CD4-positive, CD25-positive, alpha-beta regulatory T cell (primary cell): ENCODE results near the gene BBIP1. TPM values are rescaled to one million over a fixed set of nuclear protein-coding genes. Genes with fewer than 3 reads are reported as not detected.
"Not testable (repeated sequence)": the region's sequence is repeated elsewhere in the genome, so short reads cannot be mapped to it uniquely, and the experiment has no call there.

Experiments
- ATAC-seq, 2 donors: fragments of 150-1000 bp; cut with Tn5 transposase; one replicate each; pipeline ENCODE4 v1.10.0; 2021; ENCODE audit warnings: low read depth in 2 of 2, moderate number of reproducible peaks in 2 of 2, moderate library complexity in 1 of 2
- DNase-seq, 3 donors: peaks; one replicate each; pipeline versions ENCODE4 v3.0.0 to v3.0.0-alpha.2; 2012 to 2022; ENCODE audit warnings: mixed read lengths in 1 of 3
- H3K27ac ChIP-seq: one replicate; pipeline ENCODE4 v1.7.0; 2013; ENCODE audit warnings: mild to moderate bottlenecking, low read length; ENCODE audit not compliant: insufficient read depth, poor library complexity, severe bottlenecking
- H3K27me3 ChIP-seq: one replicate; pipeline ENCODE4 v1.7.0; 2013; ENCODE audit warnings: low read length; ENCODE audit not compliant: control insufficient read depth, insufficient read depth
- H3K36me3 ChIP-seq: one replicate; pipeline ENCODE4 v1.7.0; 2013; ENCODE audit warnings: mild to moderate bottlenecking, low read length, moderate library complexity; ENCODE audit not compliant: control insufficient read depth, insufficient read depth
- H3K4me1 ChIP-seq: 2 replicates; pipeline ENCODE4 v1.7.0; 2013; ENCODE audit warnings: mild to moderate bottlenecking, low read length; ENCODE audit not compliant: insufficient read depth, control insufficient read depth, poor library complexity, severe bottlenecking
- H3K4me3 ChIP-seq: one replicate; pipeline ENCODE4 v1.7.0; 2013; ENCODE audit warnings: low read depth, mild to moderate bottlenecking, low read length, moderate library complexity
- H3K9me3 ChIP-seq, 2 experiments: 1 replicate in 1 of 2; 2 replicates in 1 of 2; pipeline ENCODE4 v1.7.0; 2013; ENCODE audit warnings: low read length in 2 of 2, mild to moderate bottlenecking in 1 of 2, moderate library complexity in 1 of 2; ENCODE audit not compliant: control insufficient read depth in 2 of 2
- H3K27ac Mint-ChIP-seq, 3 donors: one replicate each; pipeline ENCODE4 v1.8.0; 2020 to 2022; ENCODE audit warnings: mild to moderate bottlenecking in 3 of 3, mixed read lengths in 3 of 3, moderate library complexity in 2 of 3
- H3K27me3 Mint-ChIP-seq: one replicate; pipeline ENCODE4 v1.8.0; 2022; ENCODE audit warnings: mild to moderate bottlenecking, mixed read lengths
- H3K36me3 Mint-ChIP-seq: one replicate; pipeline ENCODE4 v1.8.0; 2020; ENCODE audit warnings: mixed read lengths
- H3K4me1 Mint-ChIP-seq, 4 donors: one replicate each; pipeline ENCODE4 v1.8.0; 2020 to 2022; ENCODE audit warnings: mixed read lengths in 4 of 4, mild to moderate bottlenecking in 1 of 4
- H3K4me3 Mint-ChIP-seq, 4 donors: one replicate each; pipeline ENCODE4 v1.8.0; 2020 to 2022; ENCODE audit warnings: mild to moderate bottlenecking in 4 of 4, mixed read lengths in 4 of 4, moderate library complexity in 3 of 4
- H3K9me3 Mint-ChIP-seq, 7 donors: one replicate each; pipeline ENCODE4 v1.8.0; 2020 to 2022; ENCODE audit warnings: mixed read lengths in 7 of 7, mild to moderate bottlenecking in 3 of 7, moderate library complexity in 2 of 7
- polyA plus RNA-seq, 4 donors: library from polyadenylated mRNA; unstranded; fragments of 300-500 nt; fragmentation: Illumina TruSeq; gene quantifications; one replicate each; pipeline ENCODE4 v1.2.3, GENCODE V29; 2021
- total RNA-seq: library from RNA; stranded (reverse); gene quantifications from one replicate; pipeline ENCODE4 v1.2.3, GENCODE V29; 2022

Gene BBIP1
- total and polyA plus RNA-seq, 5 donors from 2014 or later = 34.1 to 42.3 (median 39.3) TPM

- H3K36me3 ChIP-seq = no peaks in the 10 kb centered on the region
- DNase-seq (peak; percentile 4 to 47 (median 22)), ATAC-seq (no peak)
- Mint-ChIP-seq H3K27me3 (no peaks in the 10 kb centered on the region), H3K4me3 (peak overlapping the region; percentile 94 to 99 (median 96)), H3K36me3 (peaks cover 8% of the 10 kb centered on the region), H3K9me3 (no peaks in the 10 kb centered on the region), H3K27ac (peak overlapping the region; percentile 77 to 91 (median 90)), H3K4me1 (peaks cover 20 to 64% (median 42%) of the 10 kb centered on the region in 4 donors)
- H3K4me1 ChIP-seq = peaks cover 30% of the 10 kb centered on the region
- H3K27me3 ChIP-seq = no peaks in the 10 kb centered on the region
- H3K9me3 ChIP-seq = no peaks in the 10 kb centered on the region
- H3K27ac ChIP-seq = peak overlapping the region; percentile 99
- H3K4me3 ChIP-seq = peak overlapping the region; percentile 91
These were observed 1.2 kb upstream of the BBIP1 start for GRCh38 chr10:110919971-110920881.

DNA sequence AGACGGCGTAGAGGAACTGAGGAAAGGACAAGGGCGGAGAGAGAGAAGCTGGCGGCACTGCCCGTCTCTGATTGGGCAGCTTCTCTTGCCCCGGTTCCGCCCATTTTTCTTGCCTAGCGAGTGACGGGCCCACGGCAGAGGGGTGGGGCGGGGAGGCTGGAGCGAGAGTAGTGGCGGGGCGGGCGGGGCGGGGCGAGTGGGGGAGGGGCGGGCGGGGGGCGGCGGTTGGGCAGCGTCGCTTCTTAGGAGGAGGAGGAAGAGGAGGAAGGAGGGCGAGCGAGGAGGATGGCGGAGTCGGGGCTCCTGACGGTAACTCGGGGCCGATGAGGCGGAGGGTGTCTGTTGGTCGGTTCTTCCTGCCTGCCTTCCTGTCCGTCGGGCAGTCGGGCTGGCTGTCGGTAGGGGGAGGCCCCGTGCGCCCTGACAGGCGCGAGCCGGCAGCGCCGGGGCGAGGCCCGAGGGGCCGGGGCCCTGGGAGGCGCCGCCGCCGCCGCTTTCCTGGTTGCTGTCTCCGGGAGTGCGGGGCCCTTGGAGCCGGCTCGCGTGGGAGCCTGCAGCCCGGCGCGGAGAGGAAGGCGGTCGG is 460 bp upstream of the BBIP1 start, which contains the start of gene SHOC2:
Gene SHOC2 (plus strand): TSS at position 256 of the 583 bp plus-strand sequence. CDS start 44,755 bp downstream, outside the sequence.
- Histone ChIP-seq H3K36me3 (peaks cover 6% of the 10 kb centered on the region), H3K4me3 (peak within 1 kb of the TSS; percentile 99), H3K27ac (peak within 1 kb of the TSS; percentile 99), H3K4me1 (peaks cover 30% of the 10 kb centered on the region), H3K9me3 (no peaks in the 10 kb centered on the region), H3K27me3 (no peaks in the 10 kb centered on the region)
- H3K4me3 Mint-ChIP-seq = peak within 1 kb of the TSS; percentile 98 to 100 (median 100)
- DNase-seq (peak; percentile 98 to 100 (median 99)), ATAC-seq (peak; percentile 45 to 97)
- H3K9me3 Mint-ChIP-seq = no peaks in the 10 kb centered on the region
- H3K4me1 Mint-ChIP-seq = peaks cover 20 to 68% (median 41%) of the 10 kb centered on the region in 4 donors
- peaks cover 8% of the 10 kb centered on the region for H3K36me3 Mint-ChIP-seq
- peak within 1 kb of the TSS; percentile 98 to 100 (median 100) for H3K27ac Mint-ChIP-seq
- no peaks in the 10 kb centered on the region for H3K27me3 Mint-ChIP-seq

GRCh38 chr10:110918269-110918642 is 724 bp downstream of the BBIP1 start:
- Mint-ChIP-seq H3K4me1 (peaks cover 10 to 62% (median 33%) of the 10 kb centered on the region in 4 donors), H3K9me3 (no peaks in the 10 kb centered on the region), H3K4me3 (peak overlapping the region; percentile 96 to 100 (median 99)), H3K27me3 (no peaks in the 10 kb centered on the region), H3K27ac (peak overlapping the region; percentile 98 to 100 (median 100)), H3K36me3 (peaks cover 8% of the 10 kb centered on the region)
- Histone ChIP-seq H3K27ac (peak overlapping the region; percentile 99), H3K27me3 (no peaks in the 10 kb centered on the region), H3K4me1 (peaks cover 24% of the 10 kb centered on the region), H3K4me3 (peak overlapping the region; percentile 99), H3K36me3 (peaks cover 10% of the 10 kb centered on the region), H3K9me3 (no peaks in the 10 kb centered on the region)
- ATAC-seq (no peak), DNase-seq (peak in 2 of 3 donors; percentile 83 to 92)

- H3K4me1 Mint-ChIP-seq = peaks cover 10 to 56% (median 32%) of the 10 kb centered on the region in 4 donors
- Histone ChIP-seq H3K27ac (no peak overlapping the region), H3K4me3 (no peak overlapping the region), H3K9me3 (no peaks in the 10 kb centered on the region), H3K36me3 (peaks cover 10% of the 10 kb centered on the region), H3K27me3 (no peaks in the 10 kb centered on the region), H3K4me1 (peaks cover 22% of the 10 kb centered on the region)
- no peaks in the 10 kb centered on the region for H3K27me3 Mint-ChIP-seq
- DNase-seq (no peak), ATAC-seq (no peak)
- peaks cover 15% of the 10 kb centered on the region for H3K36me3 Mint-ChIP-seq
- H3K27ac Mint-ChIP-seq = peak overlapping the region in 1 of 3 donors; percentile 13
- no peaks in the 10 kb centered on the region for H3K9me3 Mint-ChIP-seq
- H3K4me3 Mint-ChIP-seq = peak overlapping the region; percentile 67 to 100 (median 97)
These were observed 2.2 kb downstream of the BBIP1 start for GRCh38 chr10:110916554-110917346.

DNA sequence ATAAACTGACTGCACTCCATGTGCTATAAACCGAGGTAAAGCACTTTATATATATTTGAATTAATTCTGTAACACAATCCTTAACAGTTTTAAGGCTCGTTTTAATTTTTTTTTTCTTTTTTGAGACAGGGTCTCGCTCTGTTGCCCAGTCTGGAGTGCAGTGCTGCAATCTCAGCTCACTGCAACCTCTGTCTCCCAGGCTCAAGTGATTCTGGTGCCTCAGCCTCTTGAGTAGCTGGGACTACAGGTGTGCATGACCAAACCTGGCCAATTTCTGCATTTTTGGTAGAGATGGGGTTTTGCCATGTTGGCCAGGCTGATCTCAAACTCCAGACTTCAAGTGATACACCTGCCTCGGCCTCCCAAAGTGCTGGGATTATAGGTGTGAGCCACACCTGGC is 3.4 kb downstream of the BBIP1 start:
- H3K4me3 Mint-ChIP-seq, H3K9me3 Mint-ChIP-seq, H3K27ac Mint-ChIP-seq, ATAC-seq, H3K27ac ChIP-seq, H3K4me3 ChIP-seq, H3K27me3 ChIP-seq, DNase-seq, H3K36me3 ChIP-seq, H3K27me3 Mint-ChIP-seq, H3K9me3 ChIP-seq: not testable (repeated sequence)
- peaks cover 13% of the 10 kb centered on the region for H3K4me1 ChIP-seq
- peaks cover 10 to 54% (median 34%) of the 10 kb centered on the region in 4 donors for H3K4me1 Mint-ChIP-seq
- peaks cover 22% of the 10 kb centered on the region for H3K36me3 Mint-ChIP-seq

- ATAC-seq (no peak), DNase-seq (no peak)
- H3K4me3 ChIP-seq = no peak overlapping the region
- no peaks in the 10 kb centered on the region for H3K9me3 ChIP-seq
- Mint-ChIP-seq H3K9me3 (no peaks in the 10 kb centered on the region), H3K27ac (no peak overlapping the region), H3K27me3 (no peaks in the 10 kb centered on the region), H3K4me1 (peaks cover 13 to 54% (median 34%) of the 10 kb centered on the region in 4 donors), H3K36me3 (peaks cover 27% of the 10 kb centered on the region), H3K4me3 (no peak overlapping the region)
- no peak overlapping the region for H3K27ac ChIP-seq
- H3K36me3 ChIP-seq = peaks cover 10% of the 10 kb centered on the region
- no peaks in the 10 kb centered on the region for H3K27me3 ChIP-seq
- peaks cover 8% of the 10 kb centered on the region for H3K4me1 ChIP-seq
These were observed 3.9 kb downstream of the BBIP1 start for GRCh38 chr10:110915035-110915434.

GRCh38 chr10:110914431-110914830 is 4.5 kb downstream of the BBIP1 start:
- ATAC-seq = no peak
- no peak overlapping the region for H3K4me3 ChIP-seq
- Mint-ChIP-seq H3K9me3 (no peaks in the 10 kb centered on the region), H3K36me3 (peaks cover 28% of the 10 kb centered on the region), H3K4me3 (no peak overlapping the region), H3K4me1 (peaks cover 19 to 56% (median 36%) of the 10 kb centered on the region in 4 donors), H3K27ac (no peak overlapping the region), H3K27me3 (no peaks in the 10 kb centered on the region)
- H3K36me3 ChIP-seq = peaks cover 10% of the 10 kb centered on the region
- H3K27me3 ChIP-seq = no peaks in the 10 kb centered on the region
- no peaks in the 10 kb centered on the region for H3K9me3 ChIP-seq
- no peak for DNase-seq
- H3K27ac ChIP-seq = no peak overlapping the region
- peaks cover 8% of the 10 kb centered on the region for H3K4me1 ChIP-seq
